HepG2 (cell line): ENCODE data around the gene MCF2L. TPM values are rescaled to one million over a fixed set of nuclear protein-coding genes. Genes with fewer than 3 reads are reported as not detected.

Experiments
- CREB1 ChIP-seq, 2 experiments: fragments of 450-650 bp in 1 of 2; IDR thresholded peaks; 2 replicates each; pipeline ENCODE4 v1.6.1; 2016 to 2017; ENCODE audit warnings: control low read depth in 1 of 2, mild to moderate bottlenecking in 1 of 2, missing compliant biosample characterization in 1 of 2, missing genetic modification characterization in 1 of 2
- PRDM15 ChIP-seq: sonication (generic); formaldehyde crosslinking; IDR thresholded peaks from 2 replicates; pipeline ENCODE4 v1.4.0; 2020; ENCODE audit warnings: missing genetic modification reagents
- RAD21 ChIP-seq: fragments of 450-650 bp; formaldehyde crosslinking; IDR thresholded peaks from 2 replicates; pipeline ENCODE4 v1.5.0; 2020; ENCODE audit warnings: mild to moderate bottlenecking
- SKIL ChIP-seq: sonication (generic); formaldehyde crosslinking; IDR thresholded peaks from 2 replicates; pipeline ENCODE4 v1.8.0; 2022; ENCODE audit warnings: missing genetic modification reagents, mild to moderate bottlenecking, moderate library complexity, borderline replicate concordance
- SOX6 ChIP-seq, 2 experiments: fragments of 450-650 bp in 1 of 2; sonication (generic) in 1 of 2; formaldehyde crosslinking in 1 of 2; IDR thresholded peaks; 2 replicates each; pipeline versions ENCODE4 v1.4.0 to v1.6.1; 2017 to 2020; ENCODE audit warnings: antibody characterized with exemption in 1 of 2, mild to moderate bottlenecking in 1 of 2, missing genetic modification reagents in 1 of 2
- TRAFD1 ChIP-seq: sonication (generic); formaldehyde crosslinking; IDR thresholded peaks from 2 replicates; pipeline ENCODE4 v1.5.1; 2020; ENCODE audit warnings: missing genetic modification reagents, mild to moderate bottlenecking, borderline replicate concordance
- YY1 ChIP-seq: IDR thresholded peaks from 2 replicates; pipeline ENCODE4 v1.6.1; 2011; ENCODE audit warnings: low read length, low read depth, moderate library complexity, mild to moderate bottlenecking; ENCODE audit not compliant: insufficient read depth, insufficient replicate concordance
- ZNF318 ChIP-seq: sonication (generic); formaldehyde crosslinking; IDR thresholded peaks from 2 replicates; pipeline ENCODE4 v1.4.0; 2020; ENCODE audit warnings: mild to moderate bottlenecking, missing genetic modification reagents
- ZNF747 ChIP-seq: sonication (generic); formaldehyde crosslinking; IDR thresholded peaks from 2 replicates; pipeline ENCODE4 v1.8.1; 2023; ENCODE audit warnings: missing genetic modification reagents, mild to moderate bottlenecking, borderline replicate concordance
- ZNF879 ChIP-seq: sonication (generic); formaldehyde crosslinking; IDR thresholded peaks from 2 replicates; pipeline ENCODE4 v1.8.1; 2023; ENCODE audit warnings: missing genetic modification reagents
- polyA plus RNA-seq, 8 experiments: library from polyadenylated mRNA; depleted of rRNA in 3 of 8; stranded (reverse) in 7 of 8; unstranded in 1 of 8; fragments of >200 nt; fragmentation: Illumina TruSeq in 4 of 8; extraction: Trizol in 4 of 8; gene quantifications; 2 replicates each; pipeline versions ENCODE4 v1.2.1 to v1.2.3, GENCODE V29; 2011 to 2016; ENCODE audit warnings: low read depth in 4 of 8, missing spikeins in 1 of 8, mixed read lengths in 1 of 8; ENCODE audit not compliant: insufficient read depth in 1 of 8
- total RNA-seq, 5 experiments: library from RNA; depleted of rRNA; stranded (reverse); fragments of >200 nt; fragmentation: Illumina TruSeq; extraction: Trizol; gene quantifications; 2 replicates each; pipeline ENCODE4 v1.2.3, GENCODE V29; 2016; ENCODE audit warnings: low read depth in 1 of 5

MCF2L gene
- total and polyA plus RNA-seq, 2 of the 13 experiments (the other 11 are each of a cell fraction or from before 2014, with no cell fraction given): 19.4 to 28.4 TPM

- no peak for TF ChIP-seq PRDM15 (CRISPR knock-in tag)
- peak; percentile 97; the same call in 1 of the 2 replicates for TF ChIP-seq ZNF747 (CRISPR knock-in tag)
- TF ChIP-seq SKIL (CRISPR knock-in tag): peak; percentile 89
- TF ChIP-seq SOX6 (IDR thresholded peaks at IDR 0.05): no peak
- TF ChIP-seq SOX6 (CRISPR knock-in tag; IDR thresholded peaks at IDR 0.05): peak; percentile 98
- peak; percentile 84 for TF ChIP-seq YY1
- TF ChIP-seq RAD21 (CRISPR knock-in tag): 0 out of 2 replicates have a peak, but pooled peaks have one; percentile 23
- 0 out of 2 replicates have a peak, but pooled peaks have one; percentile 66 for TF ChIP-seq ZNF318 (CRISPR knock-in tag)
- no peak for TF ChIP-seq TRAFD1 (CRISPR knock-in tag)
- TF ChIP-seq ZNF879 (CRISPR knock-in tag): no peak
- TF ChIP-seq CREB1 (IDR thresholded peaks at IDR 0.05): peak; percentile 43; the same call in 1 of the 2 replicates
- peak; percentile 88 for TF ChIP-seq CREB1 (CRISPR knock-in tag; IDR thresholded peaks at IDR 0.05)
Measured at GRCh38 chr13:113138792-113139551, 170.0 kb downstream of the MCF2L start (continued).
